Osteocyte (in vitro differentiated cells): ENCODE data around the gene NENF. TPM values are rescaled to one million over a fixed set of nuclear protein-coding genes. Genes with fewer than 3 reads are reported as not detected.

Source experiments
- DNase-seq: peaks from one replicate; pipeline ENCODE4 v3.0.0; 2021; ENCODE audit warnings: mixed read lengths; ENCODE audit not compliant: unreplicated experiment; ENCODE audit errors: extremely low spot score
- H3K27ac Mint-ChIP-seq: one replicate; pipeline ENCODE4 v1.8.0; 2021; ENCODE audit warnings: mild to moderate bottlenecking, mixed read lengths; ENCODE audit not compliant: unreplicated experiment
- H3K27me3 Mint-ChIP-seq: one replicate; pipeline ENCODE4 v1.8.0; 2021; ENCODE audit warnings: mixed read lengths; ENCODE audit not compliant: unreplicated experiment
- H3K36me3 Mint-ChIP-seq: one replicate; pipeline ENCODE4 v1.8.0; 2021; ENCODE audit warnings: mixed read lengths; ENCODE audit not compliant: unreplicated experiment
- H3K4me1 Mint-ChIP-seq: one replicate; pipeline ENCODE4 v1.8.0; 2021; ENCODE audit warnings: mixed read lengths; ENCODE audit not compliant: unreplicated experiment
- H3K4me3 Mint-ChIP-seq: one replicate; pipeline ENCODE4 v1.8.0; 2021; ENCODE audit warnings: mild to moderate bottlenecking, moderate library complexity, mixed read lengths; ENCODE audit not compliant: unreplicated experiment
- H3K9me3 Mint-ChIP-seq: one replicate; pipeline ENCODE4 v1.8.0; 2021; ENCODE audit warnings: mixed read lengths; ENCODE audit not compliant: unreplicated experiment
- total RNA-seq: library from RNA; stranded (reverse); gene quantifications from 2 replicates; pipeline ENCODE4 v1.2.1, GENCODE V29; 2021
- TF ChIP-seq, protein P1 (sequence below): fragments of 200-600 bp; sonication (generic); IDR thresholded peaks from 2 replicates; pipeline ENCODE4 v1.5.0; 2021; ENCODE audit warnings: antibody characterized with exemption, mild to moderate bottlenecking, moderate library complexity

NENF gene
- total RNA-seq, 1 donor from 2014 or later = 55.9 TPM

DNA sequence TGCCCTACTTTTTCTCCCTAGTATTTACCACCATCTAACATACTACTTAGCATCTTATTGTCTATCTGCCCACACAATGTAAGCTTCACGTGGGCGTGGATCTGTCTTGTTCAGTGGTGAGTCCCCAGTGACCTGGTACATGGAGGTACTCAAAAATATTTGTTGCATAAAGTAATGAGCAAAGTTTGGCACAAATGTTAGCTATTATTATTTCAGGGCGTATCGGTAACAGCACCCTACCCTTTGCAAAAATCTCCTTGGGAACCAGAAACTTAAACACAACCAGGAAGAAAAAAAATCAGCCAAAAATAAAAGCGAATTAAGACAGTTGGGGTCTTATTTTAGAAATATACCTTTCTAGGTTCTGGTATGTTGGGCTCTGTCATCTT is 454 bp upstream of the NENF start:
- H3K4me1 Mint-ChIP-seq = peaks cover 13% of the 10 kb centered on the region
- H3K9me3 Mint-ChIP-seq = no peaks in the 10 kb centered on the region
- TF ChIP-seq, protein P1, sequence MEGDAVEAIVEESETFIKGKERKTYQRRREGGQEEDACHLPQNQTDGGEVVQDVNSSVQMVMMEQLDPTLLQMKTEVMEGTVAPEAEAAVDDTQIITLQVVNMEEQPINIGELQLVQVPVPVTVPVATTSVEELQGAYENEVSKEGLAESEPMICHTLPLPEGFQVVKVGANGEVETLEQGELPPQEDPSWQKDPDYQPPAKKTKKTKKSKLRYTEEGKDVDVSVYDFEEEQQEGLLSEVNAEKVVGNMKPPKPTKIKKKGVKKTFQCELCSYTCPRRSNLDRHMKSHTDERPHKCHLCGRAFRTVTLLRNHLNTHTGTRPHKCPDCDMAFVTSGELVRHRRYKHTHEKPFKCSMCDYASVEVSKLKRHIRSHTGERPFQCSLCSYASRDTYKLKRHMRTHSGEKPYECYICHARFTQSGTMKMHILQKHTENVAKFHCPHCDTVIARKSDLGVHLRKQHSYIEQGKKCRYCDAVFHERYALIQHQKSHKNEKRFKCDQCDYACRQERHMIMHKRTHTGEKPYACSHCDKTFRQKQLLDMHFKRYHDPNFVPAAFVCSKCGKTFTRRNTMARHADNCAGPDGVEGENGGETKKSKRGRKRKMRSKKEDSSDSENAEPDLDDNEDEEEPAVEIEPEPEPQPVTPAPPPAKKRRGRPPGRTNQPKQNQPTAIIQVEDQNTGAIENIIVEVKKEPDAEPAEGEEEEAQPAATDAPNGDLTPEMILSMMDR = no peak
- DNase-seq = no peak
- peak overlapping the region; percentile 74 for H3K4me3 Mint-ChIP-seq
- no peaks in the 10 kb centered on the region for H3K27me3 Mint-ChIP-seq
- H3K27ac Mint-ChIP-seq = no peak overlapping the region
- no peaks in the 10 kb centered on the region for H3K36me3 Mint-ChIP-seq

DNA sequence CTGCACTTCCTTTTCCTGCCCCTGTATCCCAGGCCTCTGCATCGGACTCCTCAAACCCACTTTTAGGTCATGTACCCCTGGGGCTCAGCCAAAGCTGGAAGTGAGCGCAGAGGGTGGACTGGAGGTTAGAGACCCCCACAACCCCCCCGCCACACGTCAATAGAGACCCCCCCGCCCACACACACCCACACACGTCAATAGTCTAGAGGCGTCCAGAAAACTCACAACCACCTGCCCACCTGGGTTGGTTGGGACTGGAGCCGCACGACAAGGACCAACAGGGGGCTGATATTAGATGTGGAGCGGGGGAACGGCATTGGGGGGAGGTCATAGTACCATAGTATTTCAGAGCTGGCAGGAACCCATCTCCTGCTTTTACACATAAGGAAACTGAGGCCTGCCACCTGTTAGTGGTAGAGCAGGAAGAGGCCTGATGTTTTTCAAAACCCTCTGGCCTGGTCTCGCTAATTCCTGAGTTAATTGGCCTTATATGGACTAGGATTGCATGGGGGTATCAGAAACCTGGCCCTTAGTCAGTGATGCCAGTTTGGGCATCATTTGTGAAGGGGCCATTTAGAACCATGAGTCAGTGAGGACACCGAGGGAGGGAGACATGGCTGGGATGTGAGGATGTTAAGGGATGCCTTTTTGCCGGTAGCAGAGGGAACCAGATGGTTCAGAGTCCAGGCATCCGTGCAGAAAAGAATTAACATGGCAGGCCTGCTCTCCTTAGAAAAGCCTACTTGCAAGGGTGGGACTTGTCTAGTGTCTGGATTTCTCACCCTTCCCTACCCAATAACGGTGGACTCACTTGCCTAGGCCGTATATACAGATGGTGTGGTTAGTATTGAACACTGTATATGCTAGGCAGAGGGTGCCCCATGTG is 1.1 kb downstream of the NENF start:
- Mint-ChIP-seq H3K9me3 (no peaks in the 10 kb centered on the region), H3K36me3 (no peaks in the 10 kb centered on the region), H3K27me3 (no peaks in the 10 kb centered on the region), H3K4me1 (peaks cover 13% of the 10 kb centered on the region), H3K4me3 (peak overlapping the region; percentile 74), H3K27ac (peak overlapping the region; percentile 64)
- DNase-seq = no peak
- TF ChIP-seq, protein P1 = no peak

DNA sequence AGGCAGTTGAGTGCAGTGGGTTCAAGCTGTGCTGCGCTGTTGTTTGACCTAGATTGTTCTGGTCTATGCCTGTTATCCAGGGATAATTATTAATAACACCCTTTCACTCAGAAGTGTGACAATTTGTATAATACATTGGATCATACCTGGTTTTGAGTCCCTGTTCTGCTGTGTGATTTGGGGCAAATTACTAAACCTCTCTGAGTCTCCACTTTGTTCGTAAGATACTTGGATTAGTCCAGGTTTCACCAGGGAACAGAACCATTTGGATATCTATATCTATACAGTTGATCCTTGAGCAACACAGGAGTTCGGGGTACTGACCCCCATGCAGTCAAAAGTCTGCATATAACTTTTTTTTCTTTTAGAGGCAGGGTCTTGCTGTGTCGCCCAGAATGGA is 2.3 kb downstream of the NENF start:
- no peak overlapping the region for H3K4me3 Mint-ChIP-seq
- H3K4me1 Mint-ChIP-seq = peaks cover 13% of the 10 kb centered on the region
- TF ChIP-seq, protein P1 = no peak
- H3K27ac Mint-ChIP-seq = no peak overlapping the region
- no peaks in the 10 kb centered on the region for H3K36me3 Mint-ChIP-seq
- no peaks in the 10 kb centered on the region for H3K27me3 Mint-ChIP-seq
- no peak for DNase-seq
- no peaks in the 10 kb centered on the region for H3K9me3 Mint-ChIP-seq

DNA sequence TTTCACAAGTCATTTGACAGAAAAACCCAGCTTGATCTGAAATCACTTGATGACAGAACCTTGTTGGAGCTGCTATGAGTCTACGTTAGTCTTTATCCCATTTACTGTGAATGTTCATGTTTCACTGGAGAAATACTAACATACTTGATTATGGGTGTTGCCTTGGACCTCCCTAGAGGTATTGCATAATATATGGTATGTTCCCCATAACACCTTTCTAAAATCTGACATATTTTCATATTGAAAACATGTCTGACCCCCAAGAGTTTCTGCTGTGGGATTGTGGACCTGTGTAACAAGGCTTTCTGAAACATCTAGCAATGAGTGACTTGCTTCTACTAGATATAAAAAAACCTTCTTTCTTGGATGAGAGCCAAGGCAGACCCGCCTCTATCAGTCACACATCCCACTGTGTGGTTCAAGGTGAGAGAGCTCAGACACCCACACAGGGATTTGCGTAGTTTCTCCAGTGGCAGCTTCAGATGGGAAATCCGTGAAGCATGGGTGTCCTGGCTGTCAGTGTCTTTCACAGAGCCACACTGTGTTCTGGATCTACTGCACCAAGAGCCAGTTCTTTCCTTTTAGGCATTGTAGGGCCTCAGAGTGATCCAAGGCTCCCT is 4.6 kb downstream of the NENF start:
- no peak overlapping the region for H3K27ac Mint-ChIP-seq
- no peak for DNase-seq
- H3K4me3 Mint-ChIP-seq = no peak overlapping the region
- no peaks in the 10 kb centered on the region for H3K9me3 Mint-ChIP-seq
- no peaks in the 10 kb centered on the region for H3K27me3 Mint-ChIP-seq
- TF ChIP-seq, protein P1 = no peak
- H3K36me3 Mint-ChIP-seq = no peaks in the 10 kb centered on the region
- peaks cover 11% of the 10 kb centered on the region for H3K4me1 Mint-ChIP-seq

DNA sequence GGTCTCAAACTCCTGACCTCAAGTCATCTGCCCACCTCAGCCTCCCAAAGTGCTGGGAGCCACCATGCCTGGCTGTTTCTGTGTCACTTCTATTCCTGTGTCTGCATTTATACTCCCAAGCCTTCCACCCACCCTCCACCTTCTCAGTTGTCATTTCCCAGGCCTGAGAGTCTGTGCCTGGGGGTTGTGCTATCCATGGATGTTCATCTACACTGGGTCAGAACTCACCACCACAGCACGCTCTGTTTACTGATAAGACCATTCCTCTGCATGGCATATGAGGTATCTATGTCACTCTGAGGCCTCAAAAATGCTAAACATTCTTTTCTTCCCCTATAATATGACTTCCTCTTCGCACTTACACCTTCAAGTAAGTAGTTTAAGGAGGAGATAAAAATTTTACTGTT is 6.1 kb downstream of the NENF start:
- Mint-ChIP-seq H3K9me3 (no peaks in the 10 kb centered on the region), H3K4me3 (no peak overlapping the region)
- no peak for DNase-seq

More for the DNA sequence above, 6.1 kb downstream of the NENF start:
- H3K27ac Mint-ChIP-seq = no peak overlapping the region
- TF ChIP-seq, protein P1 = no peak
- no peaks in the 10 kb centered on the region for H3K36me3 Mint-ChIP-seq
- no peaks in the 10 kb centered on the region for H3K27me3 Mint-ChIP-seq
- peaks cover 5% of the 10 kb centered on the region for H3K4me1 Mint-ChIP-seq
